T-helper 2 cell treated with Interferon-gamma antibody and Interleukin-4, amounts not matched to agents 100 ng/mL and 5 ng/mL, for 36 hours (primary cell): ENCODE results near the gene GDPD4. TPM values are rescaled to one million over a fixed set of nuclear protein-coding genes. Genes with fewer than 3 reads are reported as not detected.
"Not testable (repeated sequence)": the region's sequence is repeated elsewhere in the genome, so short reads cannot be mapped to it uniquely, and the experiment has no call there.

ENCODE experiments used
- intact Hi-C: fragments of 100-400 bp; cut with micrococcal nuclease; formaldehyde crosslinking; loops from one replicate; pipeline ENCODE4 v1.15.1; 2023
- total RNA-seq: library from RNA; stranded (reverse); gene quantifications from 2 replicates; pipeline ENCODE4 v1.2.3, GENCODE V29; 2022

Gene GDPD4
- total RNA-seq, 1 donor from 2014 or later = not detected

GRCh38 chr11:77300028-77300427, 1.5 kb downstream of the GDPD4 start:
- intact Hi-C loops = not testable (repeated sequence)

GRCh38 chr11:77299528-77299993, 1.9 kb downstream of the GDPD4 start:
- intact Hi-C loops = no loop called here

- intact Hi-C loops = no loop called here
Measured at GRCh38 chr11:77294040-77294439, 7.4 kb downstream of the GDPD4 start.

GRCh38 chr11:77289737-77290136, 11.7 kb downstream of the GDPD4 start:
- intact Hi-C loops = no loop called here

GRCh38 chr11:77287615-77288273, 13.7 kb downstream of the GDPD4 start:
- intact Hi-C loops = no loop called here

- intact Hi-C loops = no loop called here
Measured at GRCh38 chr11:77287136-77287535, 14.3 kb downstream of the GDPD4 start.

GRCh38 chr11:77284476-77285468, 16.7 kb downstream of the GDPD4 start:
- intact Hi-C loops = no loop called here

GRCh38 chr11:77283101-77283500, 18.4 kb downstream of the GDPD4 start:
- intact Hi-C loops = no loop called here

- intact Hi-C loops = no loop called here
Measured at GRCh38 chr11:77278595-77279506, 22.6 kb downstream of the GDPD4 start.

GRCh38 chr11:77276271-77276670, 25.2 kb downstream of the GDPD4 start:
- intact Hi-C loops = no loop called here

GRCh38 chr11:77270921-77271320, 30.6 kb downstream of the GDPD4 start:
- intact Hi-C loops = no loop called here

- intact Hi-C loops = no loop called here
Measured at GRCh38 chr11:77269484-77270123, 31.9 kb downstream of the GDPD4 start.

GRCh38 chr11:77267962-77268361, 33.5 kb downstream of the GDPD4 start:
- intact Hi-C loops = no loop called here

GRCh38 chr11:77266766-77267165, 34.7 kb downstream of the GDPD4 start:
- intact Hi-C loops = no loop called here

GRCh38 chr11:77262803-77263202, 38.7 kb downstream of the GDPD4 start:
- intact Hi-C loops = no loop called here

- intact Hi-C loops = no loop called here
Measured at GRCh38 chr11:77259641-77260040, 41.8 kb downstream of the GDPD4 start.

- intact Hi-C loops = no loop called here
Measured at GRCh38 chr11:77253690-77254089, 47.8 kb downstream of the GDPD4 start.

- intact Hi-C loops = no loop called here
Measured at GRCh38 chr11:77252555-77253270, 48.8 kb downstream of the GDPD4 start.

- intact Hi-C loops = no loop called here
Measured at GRCh38 chr11:77250881-77251640, 50.4 kb downstream of the GDPD4 start.
